DND-41 (cell line): Measurements from ENCODE around the gene MORN1.

Experiments
- ATAC-seq: fragments of 200-7000 bp; cut with Tn5 transposase; 3 replicates; pipeline ENCODE4 v1.9.1; 2021; ENCODE audit warnings: low read depth; ENCODE audit not compliant: insufficient read depth
- DNase-seq: peaks from one replicate; pipeline ENCODE4 v3.0.0-alpha.2; 2020
- H2AFZ ChIP-seq: 2 replicates; pipeline ENCODE4 v1.6.0; 2012; ENCODE audit warnings: low read depth, low read length
- H3K27ac ChIP-seq: 2 replicates; pipeline ENCODE4 v1.5.1; 2012; ENCODE audit warnings: low read length, inconsistent platforms
- H3K27me3 ChIP-seq: fragments of 200-600 bp; sonication (generic); 2 replicates; pipeline ENCODE4 v1.6.0; 2012; ENCODE audit warnings: low read length, mild to moderate bottlenecking, inconsistent platforms; ENCODE audit not compliant: insufficient read depth, poor library complexity
- H3K36me3 ChIP-seq: 2 replicates; pipeline ENCODE4 v1.5.1; 2012; ENCODE audit warnings: low read length, inconsistent platforms; ENCODE audit not compliant: insufficient read depth
- H3K4me1 ChIP-seq: 2 replicates; pipeline ENCODE4 v1.5.1; 2012; ENCODE audit warnings: mild to moderate bottlenecking, low read length; ENCODE audit not compliant: insufficient read depth
- H3K4me2 ChIP-seq: 2 replicates; pipeline ENCODE4 v1.6.0; 2012; ENCODE audit warnings: mild to moderate bottlenecking, moderate library complexity, low read length, inconsistent platforms; ENCODE audit not compliant: insufficient read depth
- H3K4me3 ChIP-seq, 2 experiments: fragments of 200-600 bp in 1 of 2; shearing (Covaris generic) in 1 of 2; 2 replicates each; pipeline ENCODE4 v1.5.1; 2012 to 2016; ENCODE audit warnings: inconsistent platforms in 2 of 2, low read length in 2 of 2, mild to moderate bottlenecking in 2 of 2, low read depth in 1 of 2, moderate library complexity in 1 of 2
- H3K79me2 ChIP-seq: 2 replicates; pipeline ENCODE4 v1.6.0; 2012; ENCODE audit warnings: low read length, inconsistent platforms; ENCODE audit not compliant: insufficient read depth
- H3K9ac ChIP-seq: 2 replicates; pipeline ENCODE4 v1.6.0; 2012; ENCODE audit warnings: low read depth, mild to moderate bottlenecking, inconsistent platforms, low read length, moderate library complexity
- H3K9me3 ChIP-seq: 2 replicates; pipeline ENCODE4 v1.5.1; 2012; ENCODE audit warnings: low read length, moderate library complexity, mild to moderate bottlenecking, inconsistent platforms; ENCODE audit not compliant: insufficient read depth, severe bottlenecking
- H4K20me1 ChIP-seq: 2 replicates; pipeline ENCODE4 v1.6.0; 2012; ENCODE audit warnings: low read length; ENCODE audit not compliant: insufficient read depth
- CTCF ChIP-seq: IDR thresholded peaks from 2 replicates; pipeline ENCODE4 v1.5.1; 2012; ENCODE audit warnings: borderline replicate concordance, low read length, moderate library complexity, mild to moderate bottlenecking; ENCODE audit not compliant: poor library complexity, severe bottlenecking; ENCODE audit errors: extremely low read depth
- EZH2 ChIP-seq: IDR thresholded peaks from 3 replicates; pipeline ENCODE4 v1.6.1; 2012; ENCODE audit warnings: borderline replicate concordance, low read depth, mild to moderate bottlenecking, moderate library complexity, low read length, inconsistent platforms; ENCODE audit not compliant: severe bottlenecking

MORN1 gene

GRCh38 chr1:2394761-2395160, 3.4 kb upstream of the MORN1 start:
- H3K4me2 ChIP-seq = no peak overlapping the region

GRCh38 chr1:2394220-2394619, 2.9 kb upstream of the MORN1 start:
- ATAC-seq (no peak), DNase-seq (no peak)
- Histone ChIP-seq H3K4me2 (no peak overlapping the region), H3K27me3 (no peaks in the 10 kb centered on the region), H3K4me1 (peaks cover 34% of the 10 kb centered on the region), H3K79me2 (peaks cover 66% of the 10 kb centered on the region), H3K9ac (no peak overlapping the region), H3K4me3 (no peak overlapping the region), H4K20me1 (peaks cover 38% of the 10 kb centered on the region), H3K27ac (no peak overlapping the region), H2AFZ (no peak overlapping the region), H3K36me3 (peaks cover 64% of the 10 kb centered on the region), H3K9me3 (no peaks in the 10 kb centered on the region)
- TF ChIP-seq EZH2 (no peak), CTCF (no peak)

More at GRCh38 chr1:2394761-2395160, 3.4 kb upstream of the MORN1 start:
- no peak overlapping the region for H3K27ac ChIP-seq
- H2AFZ ChIP-seq = no peak overlapping the region
- ATAC-seq = no peak
- no peaks in the 10 kb centered on the region for H3K27me3 ChIP-seq
- H3K9ac ChIP-seq = no peak overlapping the region
- TF ChIP-seq EZH2 (no peak), CTCF (no peak)
- peaks cover 66% of the 10 kb centered on the region for H3K36me3 ChIP-seq
- H3K79me2 ChIP-seq = peaks cover 65% of the 10 kb centered on the region
- DNase-seq = no peak
- no peaks in the 10 kb centered on the region for H3K9me3 ChIP-seq
- no peak overlapping the region for H3K4me3 ChIP-seq
- peaks cover 42% of the 10 kb centered on the region for H4K20me1 ChIP-seq
- peaks cover 31% of the 10 kb centered on the region for H3K4me1 ChIP-seq

- Histone ChIP-seq H3K4me3 (peak overlapping the region in 1 of 2 experiments; percentile 96; a peak in 2 of 4 replicates), H3K27ac (no peak overlapping the region), H4K20me1 (peaks cover 38% of the 10 kb centered on the region), H3K4me1 (peaks cover 34% of the 10 kb centered on the region), H3K27me3 (no peaks in the 10 kb centered on the region), H3K9ac (peak overlapping the region; percentile 68; the same call in 1 of the 2 replicates), H3K4me2 (peak overlapping the region; percentile 94), H2AFZ (no peak overlapping the region), H3K79me2 (peaks cover 66% of the 10 kb centered on the region), H3K9me3 (no peaks in the 10 kb centered on the region), H3K36me3 (peaks cover 61% of the 10 kb centered on the region)
- TF ChIP-seq CTCF (no peak), EZH2 (no peak)
- ATAC-seq (no peak), DNase-seq (no peak)
Observed at GRCh38 chr1:2393471-2393877, 2.1 kb upstream of the MORN1 start.

GRCh38 chr1:2392686-2393085, 1.3 kb upstream of the MORN1 start:
- Histone ChIP-seq H3K9me3 (no peaks in the 10 kb centered on the region), H3K4me2 (peak overlapping the region; percentile 94), H3K4me1 (peaks cover 34% of the 10 kb centered on the region), H3K27me3 (no peaks in the 10 kb centered on the region), H2AFZ (no peak overlapping the region), H3K27ac (peak overlapping the region; percentile 76), H3K36me3 (peaks cover 61% of the 10 kb centered on the region), H3K9ac (peak overlapping the region; percentile 68), H3K4me3 (peak overlapping the region; percentile 66 to 96), H4K20me1 (peaks cover 38% of the 10 kb centered on the region), H3K79me2 (peaks cover 66% of the 10 kb centered on the region)
- TF ChIP-seq EZH2 (no peak), CTCF (no peak)
- DNase-seq = no peak
- ATAC-seq = no peak
